Measurements from ENCODE around the gene DSE. TPM values are rescaled to one million over a fixed set of nuclear protein-coding genes. Genes with fewer than 3 reads are reported as not detected.

DSE gene
- total and polyA plus RNA-seq, 2 donors (not counting 1 experiment from before 2014, with no cell fraction given): 8.3 to 8.6 TPM

GRCh38 chr6:116491610-116492330, 121.0 kb downstream of the DSE start:
- H3K9ac ChIP-seq (ENCODE audit: low read length): no peak overlapping the region

More at GRCh38 chr6:116491610-116492330, 121.0 kb downstream of the DSE start:
- TF ChIP-seq EZH2 (IDR thresholded peaks at IDR 0.05; ENCODE audit: borderline replicate concordance, insufficient read depth, low read depth, low read length, poor library complexity, severe bottlenecking): no peak
- TF ChIP-seq, protein P1, sequence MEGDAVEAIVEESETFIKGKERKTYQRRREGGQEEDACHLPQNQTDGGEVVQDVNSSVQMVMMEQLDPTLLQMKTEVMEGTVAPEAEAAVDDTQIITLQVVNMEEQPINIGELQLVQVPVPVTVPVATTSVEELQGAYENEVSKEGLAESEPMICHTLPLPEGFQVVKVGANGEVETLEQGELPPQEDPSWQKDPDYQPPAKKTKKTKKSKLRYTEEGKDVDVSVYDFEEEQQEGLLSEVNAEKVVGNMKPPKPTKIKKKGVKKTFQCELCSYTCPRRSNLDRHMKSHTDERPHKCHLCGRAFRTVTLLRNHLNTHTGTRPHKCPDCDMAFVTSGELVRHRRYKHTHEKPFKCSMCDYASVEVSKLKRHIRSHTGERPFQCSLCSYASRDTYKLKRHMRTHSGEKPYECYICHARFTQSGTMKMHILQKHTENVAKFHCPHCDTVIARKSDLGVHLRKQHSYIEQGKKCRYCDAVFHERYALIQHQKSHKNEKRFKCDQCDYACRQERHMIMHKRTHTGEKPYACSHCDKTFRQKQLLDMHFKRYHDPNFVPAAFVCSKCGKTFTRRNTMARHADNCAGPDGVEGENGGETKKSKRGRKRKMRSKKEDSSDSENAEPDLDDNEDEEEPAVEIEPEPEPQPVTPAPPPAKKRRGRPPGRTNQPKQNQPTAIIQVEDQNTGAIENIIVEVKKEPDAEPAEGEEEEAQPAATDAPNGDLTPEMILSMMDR (IDR thresholded peaks at IDR 0.05): no peak
- H4K20me1 ChIP-seq (ENCODE audit: control insufficient read depth, insufficient read depth, low read length, poor library complexity, severe bottlenecking): no peaks in the 10 kb centered on the region
- H3K4me2 ChIP-seq (replicated peaks; ENCODE audit: low read depth, low read length, poor library complexity, severe bottlenecking): no peak overlapping the region
- Mint-ChIP-seq H3K4me3 (no peak overlapping the region), H3K27me3 (peaks cover 12% of the 10 kb centered on the region), H3K4me1 (no peaks in the 10 kb centered on the region), H3K27ac (no peak overlapping the region), H3K9me3 (ENCODE audit: insufficient read depth) (peaks cover 6% of the 10 kb centered on the region)
- DNase-seq: no peak
- intact Hi-C loops (cut with micrococcal nuclease): no loop called here
- no peaks in the 10 kb centered on the region for H3K4me1 ChIP-seq (ENCODE audit: control insufficient read depth in 2 of 2, insufficient read depth in 2 of 2, low read length in 2 of 2)
- no peak overlapping the region for H2AFZ ChIP-seq (ENCODE audit: insufficient read depth, low read depth, low read length, poor library complexity, severe bottlenecking)
- H3K9me3 ChIP-seq (ENCODE audit: control extremely low read depth in 1 of 3, control insufficient read depth in 2 of 3, insufficient read depth in 1 of 3, low read length in 2 of 3): peaks cover 0 to 2% (median 0%) of the 10 kb centered on the region in 3 donors
- CTCF ChIA-PET: interaction anchor here (0.6 to 1.2 kb wide), 2 partner anchors 24 to 47 kb away, joined by 4 read pairs; no protein-coding TSS in a partner anchor
- POLR2A ChIA-PET: no interaction called here
- WGBS (ENCODE audit: insufficient coverage): no CpG with 5 or more reads among the region's 1 CpG
- no peaks in the 10 kb centered on the region for H3K79me2 ChIP-seq (ENCODE audit: control insufficient read depth, insufficient read depth, low read length)
- peaks cover 0 to 3% (median 0%) of the 10 kb centered on the region in 4 experiments for H3K27me3 ChIP-seq (replicated peaks in 1 of 4; ENCODE audit: control extremely low read depth in 1 of 4, control insufficient read depth in 3 of 4, insufficient read depth in 4 of 4, low read length in 3 of 4)
- no peak for ATAC-seq (ENCODE audit: low read depth)
- H3K36me3 ChIP-seq (replicated peaks in 1 of 2; ENCODE audit: control extremely low read depth in 1 of 2, control insufficient read depth in 1 of 2, extremely low read depth in 1 of 2, insufficient read depth in 2 of 2, low read length in 1 of 2): no peaks in the 10 kb centered on the region
- no peak overlapping the region for H3K4me3 ChIP-seq (ENCODE audit: control extremely low read depth in 1 of 5, extremely low read depth in 1 of 5, insufficient read depth in 1 of 5, low read depth in 2 of 5, low read length in 4 of 5)
- no peak overlapping the region for H3K27ac ChIP-seq (ENCODE audit: low read length in 2 of 2)
